Neural cell (in vitro differentiated cells): ENCODE data around the gene SESN1.

ENCODE experiments used
- EP300 ChIP-seq: fragments of 450-650 bp; conservative IDR thresholded peaks from 2 replicates; pipeline ENCODE4 v1.6.1; 2014; ENCODE audit warnings: antibody characterized with exemption, mild to moderate bottlenecking, moderate library complexity; ENCODE audit not compliant: poor library complexity, severe bottlenecking
- RAD21 ChIP-seq: fragments of 450-650 bp; conservative IDR thresholded peaks from 2 replicates; pipeline ENCODE4 v1.6.1; 2014; ENCODE audit warnings: antibody characterized with exemption, mild to moderate bottlenecking, moderate library complexity
- TF ChIP-seq, protein P1 (sequence below): fragments of 450-650 bp; IDR thresholded peaks from 2 replicates; pipeline ENCODE4 v1.5.1; 2014; ENCODE audit warnings: antibody characterized with exemption, mild to moderate bottlenecking, moderate library complexity; ENCODE audit not compliant: poor library complexity, severe bottlenecking

GRCh38 chr6:108989700-108990099 is 104.9 kb downstream of the SESN1 start:
- TF ChIP-seq, protein P1, sequence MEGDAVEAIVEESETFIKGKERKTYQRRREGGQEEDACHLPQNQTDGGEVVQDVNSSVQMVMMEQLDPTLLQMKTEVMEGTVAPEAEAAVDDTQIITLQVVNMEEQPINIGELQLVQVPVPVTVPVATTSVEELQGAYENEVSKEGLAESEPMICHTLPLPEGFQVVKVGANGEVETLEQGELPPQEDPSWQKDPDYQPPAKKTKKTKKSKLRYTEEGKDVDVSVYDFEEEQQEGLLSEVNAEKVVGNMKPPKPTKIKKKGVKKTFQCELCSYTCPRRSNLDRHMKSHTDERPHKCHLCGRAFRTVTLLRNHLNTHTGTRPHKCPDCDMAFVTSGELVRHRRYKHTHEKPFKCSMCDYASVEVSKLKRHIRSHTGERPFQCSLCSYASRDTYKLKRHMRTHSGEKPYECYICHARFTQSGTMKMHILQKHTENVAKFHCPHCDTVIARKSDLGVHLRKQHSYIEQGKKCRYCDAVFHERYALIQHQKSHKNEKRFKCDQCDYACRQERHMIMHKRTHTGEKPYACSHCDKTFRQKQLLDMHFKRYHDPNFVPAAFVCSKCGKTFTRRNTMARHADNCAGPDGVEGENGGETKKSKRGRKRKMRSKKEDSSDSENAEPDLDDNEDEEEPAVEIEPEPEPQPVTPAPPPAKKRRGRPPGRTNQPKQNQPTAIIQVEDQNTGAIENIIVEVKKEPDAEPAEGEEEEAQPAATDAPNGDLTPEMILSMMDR = no peak
- no peak for TF ChIP-seq RAD21
- TF ChIP-seq EP300 = no peak
